HG03039 (cell line): ENCODE data around the gene TUBB1.

Source experiments
- ATAC-seq: cut with Tn5 transposase; IDR thresholded peaks from one replicate; pipeline ENCODE4 v1.9.1; 2021; ENCODE audit warnings: mild to moderate bottlenecking, moderate library complexity; ENCODE audit not compliant: unreplicated experiment

The TUBB1 gene

GRCh38 chr20:58989196-58989595 is 30.0 kb upstream of the TUBB1 start:
- ATAC-seq = no peak

GRCh38 chr20:58990651-58991445 is 28.4 kb upstream of the TUBB1 start:
- no peak for ATAC-seq

GRCh38 chr20:58991715-58992114 is 27.5 kb upstream of the TUBB1 start:
- ATAC-seq = no peak

- ATAC-seq = no peak
These were observed 26.3 kb upstream of the TUBB1 start for GRCh38 chr20:58992911-58993310.

GRCh38 chr20:58993332-58994248 is 25.6 kb upstream of the TUBB1 start:
- no peak for ATAC-seq

- no peak for ATAC-seq
These were observed 24.7 kb upstream of the TUBB1 start for GRCh38 chr20:58994390-58995159.

- no peak for ATAC-seq
These were observed 23.6 kb upstream of the TUBB1 start for GRCh38 chr20:58995461-58996225.

- ATAC-seq = no peak
These were observed 23.0 kb upstream of the TUBB1 start for GRCh38 chr20:58996226-58996611.

- no peak for ATAC-seq
These were observed 22.0 kb upstream of the TUBB1 start for GRCh38 chr20:58997141-58997770.

- no peak for ATAC-seq
These were observed 20.6 kb upstream of the TUBB1 start for GRCh38 chr20:58998656-58999055.

- no peak for ATAC-seq
These were observed 18.9 kb upstream of the TUBB1 start for GRCh38 chr20:59000326-59000725.

- no peak for ATAC-seq
These were observed 18.2 kb upstream of the TUBB1 start for GRCh38 chr20:59001068-59001448.

- ATAC-seq = no peak
These were observed 17.6 kb upstream of the TUBB1 start for GRCh38 chr20:59001449-59002171.

- no peak for ATAC-seq
These were observed 16.8 kb upstream of the TUBB1 start for GRCh38 chr20:59002388-59002787.

GRCh38 chr20:59002874-59003399 is 16.3 kb upstream of the TUBB1 start:
- no peak for ATAC-seq

GRCh38 chr20:59003836-59004492 is 15.3 kb upstream of the TUBB1 start:
- ATAC-seq = no peak

- ATAC-seq = no peak
These were observed 14.8 kb upstream of the TUBB1 start for GRCh38 chr20:59004493-59004762.

- ATAC-seq = peak; percentile 39
These were observed 14.3 kb upstream of the TUBB1 start for GRCh38 chr20:59004763-59005522.
